Uterus (tissue), 4 donors: ENCODE results near the gene CCDC81. TPM values are rescaled to one million over a fixed set of nuclear protein-coding genes. Genes with fewer than 3 reads are reported as not detected.
"Not testable (repeated sequence)": the region's sequence is repeated elsewhere in the genome, so short reads cannot be mapped to it uniquely, and the experiment has no call there.

Experiments
- DNase-seq, 2 donors: peaks; one replicate each; pipeline ENCODE4 v3.0.0-alpha.2; 2019 to 2020
- H3K27ac ChIP-seq, 2 donors: fragments of 200-600 bp; sonication (generic); 1 replicate in 1 of 2; 2 replicates in 1 of 2; pipeline ENCODE4 v1.5.1; 2016 to 2018
- H3K27me3 ChIP-seq, 2 donors: fragments of 200-600 bp; sonication (generic); one replicate each; pipeline ENCODE4 v1.5.1; 2018 to 2019; ENCODE audit warnings: control low read depth in 1 of 2
- H3K36me3 ChIP-seq, 2 donors: fragments of 200-600 bp; sonication (generic); one replicate each; pipeline ENCODE4 v1.5.1; 2019; ENCODE audit warnings: control low read depth in 1 of 2
- H3K4me1 ChIP-seq, 2 donors: fragments of 200-600 bp; sonication (generic); one replicate each; pipeline ENCODE4 v1.5.1; 2018 to 2019; ENCODE audit warnings: control low read depth in 1 of 2
- H3K4me3 ChIP-seq, 2 donors: fragments of 200-600 bp; sonication (generic); 1 replicate in 1 of 2; 2 replicates in 1 of 2; pipeline ENCODE4 v1.5.1; 2018 to 2019; ENCODE audit warnings: mild to moderate bottlenecking in 1 of 2
- H3K9me3 ChIP-seq, 2 donors: fragments of 200-600 bp; sonication (generic); one replicate each; pipeline ENCODE4 v1.5.1; 2019; ENCODE audit warnings: control low read depth in 1 of 2
- POLR2A ChIP-seq, 2 donors: fragments of 450-650 bp; IDR thresholded peaks; one replicate each; pipeline ENCODE4 v1.6.1; 2016; ENCODE audit warnings: antibody characterized with exemption in 2 of 2, mild to moderate bottlenecking in 1 of 2, moderate library complexity in 1 of 2
- intact Hi-C: fragments of 100-400 bp; cut with DNase I; formaldehyde crosslinking; loops from one replicate; pipeline ENCODE4 v1.15.1; 2023; ENCODE audit warnings: low total_unique reads
- total RNA-seq, 4 donors: library from RNA; depleted of rRNA in 3 of 4; stranded (reverse); fragments of >200 nt in 3 of 4; gene quantifications; one replicate each; pipeline versions ENCODE4 v1.1.0 to v1.2.4, GENCODE V29; 2014 to 2023
- TF ChIP-seq, protein P1 (sequence below), 4 experiments: fragments of 200-600 bp in 2 of 4; fragments of 450-650 bp in 2 of 4; sonication (generic) in 2 of 4; IDR thresholded peaks; one replicate each; pipeline ENCODE4 v1.5.1; 2016 to 2019; ENCODE audit warnings: antibody characterized with exemption in 4 of 4, mild to moderate bottlenecking in 2 of 4, moderate library complexity in 1 of 4
- donor health status: DM: yes; HTN: yes; CAD: no.

The CCDC81 gene
- total RNA-seq, 4 donors from 2014 or later: 0.59 to 9.2 (median 3.4) TPM; not detected in 1

DNA sequence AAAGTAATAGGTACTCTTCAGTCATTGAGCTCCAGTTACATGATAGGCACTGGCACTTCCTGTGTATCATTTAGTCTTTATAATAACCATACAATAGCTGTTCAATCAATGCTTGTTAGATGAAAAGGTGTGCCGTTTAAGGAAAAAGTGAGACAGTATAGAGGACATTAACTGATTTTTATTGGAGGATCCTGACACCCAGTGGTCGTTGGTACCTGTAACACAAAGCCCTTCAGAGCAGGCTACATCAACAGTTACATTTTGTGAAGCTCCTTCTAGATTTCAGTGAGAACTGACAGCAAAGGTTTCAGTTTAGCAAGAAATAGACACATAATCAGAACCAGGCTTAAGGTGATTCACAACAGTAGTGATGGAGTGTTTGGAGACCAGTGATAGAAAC is 44.2 kb downstream of the CCDC81 start:
- intact Hi-C loops: no loop called here
- no peak for DNase-seq
- no peaks in the 10 kb centered on the region for H3K36me3 ChIP-seq

GRCh38 chr11:86421946-86422345 is 47.3 kb downstream of the CCDC81 start:
- Histone ChIP-seq H3K9me3 (peaks cover 0 to 3% of the 10 kb centered on the region in 2 donors), H3K27me3 (no peaks in the 10 kb centered on the region), H3K36me3 (no peaks in the 10 kb centered on the region), H3K4me3 (no peak overlapping the region), H3K27ac (no peak overlapping the region), H3K4me1 (no peaks in the 10 kb centered on the region)
- no peak for DNase-seq
- TF ChIP-seq POLR2A (IDR thresholded peaks at IDR 0.05): no peak
- TF ChIP-seq, protein P1, sequence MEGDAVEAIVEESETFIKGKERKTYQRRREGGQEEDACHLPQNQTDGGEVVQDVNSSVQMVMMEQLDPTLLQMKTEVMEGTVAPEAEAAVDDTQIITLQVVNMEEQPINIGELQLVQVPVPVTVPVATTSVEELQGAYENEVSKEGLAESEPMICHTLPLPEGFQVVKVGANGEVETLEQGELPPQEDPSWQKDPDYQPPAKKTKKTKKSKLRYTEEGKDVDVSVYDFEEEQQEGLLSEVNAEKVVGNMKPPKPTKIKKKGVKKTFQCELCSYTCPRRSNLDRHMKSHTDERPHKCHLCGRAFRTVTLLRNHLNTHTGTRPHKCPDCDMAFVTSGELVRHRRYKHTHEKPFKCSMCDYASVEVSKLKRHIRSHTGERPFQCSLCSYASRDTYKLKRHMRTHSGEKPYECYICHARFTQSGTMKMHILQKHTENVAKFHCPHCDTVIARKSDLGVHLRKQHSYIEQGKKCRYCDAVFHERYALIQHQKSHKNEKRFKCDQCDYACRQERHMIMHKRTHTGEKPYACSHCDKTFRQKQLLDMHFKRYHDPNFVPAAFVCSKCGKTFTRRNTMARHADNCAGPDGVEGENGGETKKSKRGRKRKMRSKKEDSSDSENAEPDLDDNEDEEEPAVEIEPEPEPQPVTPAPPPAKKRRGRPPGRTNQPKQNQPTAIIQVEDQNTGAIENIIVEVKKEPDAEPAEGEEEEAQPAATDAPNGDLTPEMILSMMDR (IDR thresholded peaks at IDR 0.05): no peak
- intact Hi-C loops: no loop called here

More for the DNA sequence above, 44.2 kb downstream of the CCDC81 start:
- no peaks in the 10 kb centered on the region for H3K27me3 ChIP-seq
- no peaks in the 10 kb centered on the region for H3K9me3 ChIP-seq
- no peak overlapping the region for H3K4me3 ChIP-seq
- H3K4me1 ChIP-seq: no peaks in the 10 kb centered on the region
- H3K27ac ChIP-seq: no peak overlapping the region
- TF ChIP-seq, protein P1 (IDR thresholded peaks at IDR 0.05): no peak
- TF ChIP-seq POLR2A (IDR thresholded peaks at IDR 0.05): no peak

DNA sequence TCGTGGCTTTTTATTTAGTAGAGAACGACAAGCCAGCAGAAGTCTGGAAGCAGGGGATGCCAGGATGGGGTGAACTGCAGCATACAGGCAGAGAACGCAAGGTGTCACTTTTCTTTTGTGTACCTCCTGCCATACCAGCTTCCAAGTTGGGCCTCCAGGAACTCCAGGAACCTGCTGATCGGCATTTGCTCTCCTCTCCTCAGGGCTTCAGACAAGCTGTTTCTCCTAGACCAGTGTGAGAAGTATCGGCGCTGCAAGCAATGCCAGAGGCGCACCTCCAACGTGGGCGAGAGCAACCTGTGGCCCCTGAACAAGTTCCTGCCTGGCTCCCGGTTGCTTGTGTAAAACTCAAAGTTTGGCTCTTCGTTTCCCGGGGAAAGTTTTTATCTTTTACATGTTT is 47.7 kb downstream of the CCDC81 start:
- TF ChIP-seq, protein P1 (IDR thresholded peaks at IDR 0.05): no peak
- no peak for TF ChIP-seq POLR2A (IDR thresholded peaks at IDR 0.05)
- DNase-seq: no peak
- H3K36me3 ChIP-seq: no peaks in the 10 kb centered on the region
- H3K27me3 ChIP-seq: no peaks in the 10 kb centered on the region
- H3K9me3 ChIP-seq: peaks cover 0 to 3% of the 10 kb centered on the region in 2 donors
- no peak overlapping the region for H3K27ac ChIP-seq
- no peaks in the 10 kb centered on the region for H3K4me1 ChIP-seq
- intact Hi-C loops: no loop called here
- no peak overlapping the region for H3K4me3 ChIP-seq

GRCh38 chr11:86423488-86423887 is 48.8 kb downstream of the CCDC81 start:
- DNase-seq, H3K27ac ChIP-seq, H3K27me3 ChIP-seq, H3K9me3 ChIP-seq, intact Hi-C loops, H3K4me3 ChIP-seq, H3K4me1 ChIP-seq, H3K36me3 ChIP-seq: not testable (repeated sequence)

- Histone ChIP-seq H3K36me3 (no peaks in the 10 kb centered on the region), H3K4me1 (no peaks in the 10 kb centered on the region), H3K27ac (no peak overlapping the region), H3K9me3 (peaks cover 0 to 3% of the 10 kb centered on the region in 2 donors), H3K4me3 (no peak overlapping the region), H3K27me3 (no peaks in the 10 kb centered on the region)
- intact Hi-C loops: no loop called here
- no peak for DNase-seq
- TF ChIP-seq POLR2A (IDR thresholded peaks at IDR 0.05): no peak
- TF ChIP-seq, protein P1 (IDR thresholded peaks at IDR 0.05): no peak
Measured at GRCh38 chr11:86427441-86427840, 52.8 kb downstream of the CCDC81 start.

- Histone ChIP-seq H3K4me3 (no peak overlapping the region), H3K27me3 (no peaks in the 10 kb centered on the region), H3K9me3 (peaks cover 0 to 3% of the 10 kb centered on the region in 2 donors), H3K36me3 (no peaks in the 10 kb centered on the region), H3K27ac (no peak overlapping the region), H3K4me1 (no peaks in the 10 kb centered on the region)
- TF ChIP-seq, protein P1 (IDR thresholded peaks at IDR 0.05): no peak
- TF ChIP-seq POLR2A (IDR thresholded peaks at IDR 0.05): no peak
- intact Hi-C loops: no loop called here
- DNase-seq: no peak
Measured at GRCh38 chr11:86431258-86431657, 56.6 kb downstream of the CCDC81 start.

GRCh38 chr11:86433361-86434095 is 58.8 kb downstream of the CCDC81 start:
- H3K27ac ChIP-seq, H3K4me3 ChIP-seq, H3K36me3 ChIP-seq, intact Hi-C loops, H3K4me1 ChIP-seq, H3K27me3 ChIP-seq, H3K9me3 ChIP-seq, DNase-seq: not testable (repeated sequence)
